GM11168 (cell line): ENCODE results near the gene PLB1.

ENCODE experiments used
- in situ Hi-C: fragments of 300-500 bp; cut with MboI; formaldehyde crosslinking; loops from one replicate; pipeline ENCODE4 v1.12.0; 2022; ENCODE audit warnings: low sequenced_read_pairs; ENCODE audit not compliant: unreplicated experiment

PLB1 gene

DNA sequence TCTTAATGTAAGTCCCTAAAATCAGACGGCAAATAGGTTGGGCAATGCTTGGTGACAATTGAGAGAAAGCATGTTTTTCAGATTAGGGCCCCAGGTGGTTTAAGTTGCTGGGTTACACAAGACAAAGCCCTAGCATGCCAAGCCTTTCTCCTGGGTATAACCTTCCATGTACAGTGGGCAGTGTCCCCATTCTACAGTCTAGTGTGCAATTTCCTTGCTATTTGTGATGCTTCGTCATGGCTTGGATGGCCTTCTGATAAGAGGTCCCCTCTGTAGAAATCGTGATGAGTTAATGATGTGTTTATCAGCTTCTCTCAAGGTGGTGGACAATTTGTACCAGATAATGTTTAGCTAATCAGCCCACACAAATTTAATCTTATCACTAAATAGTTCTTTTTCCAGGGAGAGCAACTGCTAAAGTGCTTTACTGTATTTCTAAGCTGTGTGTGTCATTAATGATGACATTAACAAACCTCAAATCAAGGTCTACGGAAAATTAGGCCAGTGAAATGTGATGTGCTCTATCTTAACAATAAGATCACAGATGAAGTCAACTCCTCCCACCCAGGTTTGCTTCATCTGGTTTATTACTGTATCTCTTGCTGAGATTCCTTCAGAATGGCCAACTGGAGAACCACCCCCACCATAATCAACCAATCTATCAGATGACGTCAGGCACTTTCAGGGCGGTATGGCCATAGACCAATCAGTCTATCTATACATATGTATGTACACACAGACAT lies 61.7 kb downstream of the PLB1 start:
- in situ Hi-C loops = no loop called here

DNA sequence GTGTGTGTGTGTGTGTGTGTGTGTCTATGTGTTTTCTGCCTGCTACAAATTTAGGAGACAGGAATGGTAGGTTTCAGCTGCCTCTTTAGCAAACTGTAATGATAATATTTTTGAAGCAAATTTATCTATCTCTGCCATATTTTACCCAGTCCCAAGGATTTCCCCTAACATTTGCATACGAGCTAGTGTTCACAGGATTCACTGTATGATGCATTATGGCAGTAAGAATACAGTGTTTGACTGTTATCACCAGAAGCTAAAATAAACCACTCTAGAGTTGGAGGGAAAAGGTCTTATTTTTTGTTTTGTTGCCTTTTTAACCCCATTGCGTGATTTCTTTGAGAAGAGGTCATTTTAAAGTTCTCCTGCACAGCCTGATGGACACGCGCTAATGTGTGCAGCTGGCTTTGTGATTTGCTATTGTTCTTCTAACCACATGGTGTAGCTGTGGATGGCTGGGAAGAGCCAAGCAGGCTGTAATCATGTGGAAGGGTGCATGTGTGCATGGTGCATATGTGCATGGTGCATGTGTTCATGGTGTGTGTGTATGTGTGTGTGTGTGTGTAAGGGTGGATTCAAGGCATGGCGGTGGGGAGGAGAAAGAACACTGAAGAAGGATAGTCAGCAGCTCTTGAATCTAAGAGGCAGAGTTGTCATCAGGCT lies 62.4 kb downstream of the PLB1 start:
- in situ Hi-C loops = no loop called here

GRCh38 chr2:28558918-28559317 lies 63.1 kb downstream of the PLB1 start:
- in situ Hi-C loops = no loop called here

DNA sequence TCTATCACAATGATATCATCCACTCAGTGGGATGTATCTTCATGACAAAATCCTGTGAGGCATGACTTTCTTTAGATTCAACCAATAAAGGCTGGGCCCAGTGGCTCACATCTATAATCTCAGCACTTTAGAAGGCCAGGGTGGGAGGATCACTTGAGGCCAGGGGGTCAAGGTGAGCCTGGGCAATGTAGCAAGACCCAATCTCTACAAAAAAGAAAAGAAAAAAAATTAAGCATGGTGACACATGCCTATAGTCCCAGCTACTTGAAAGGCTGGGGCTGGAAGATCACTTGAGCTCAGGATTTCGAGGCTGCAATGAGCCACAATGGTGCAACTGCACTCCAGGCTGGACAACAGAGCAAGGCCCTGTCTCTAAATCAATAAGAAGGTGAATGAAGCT lies 68.0 kb downstream of the PLB1 start:
- in situ Hi-C loops = no loop called here

- in situ Hi-C loops = no loop called here
These were observed 68.5 kb downstream of the PLB1 start for GRCh38 chr2:28564346-28564745.

GRCh38 chr2:28565033-28565432 lies 69.2 kb downstream of the PLB1 start:
- in situ Hi-C loops = no loop called here

GRCh38 chr2:28565720-28566295 lies 69.9 kb downstream of the PLB1 start:
- in situ Hi-C loops = no loop called here

DNA sequence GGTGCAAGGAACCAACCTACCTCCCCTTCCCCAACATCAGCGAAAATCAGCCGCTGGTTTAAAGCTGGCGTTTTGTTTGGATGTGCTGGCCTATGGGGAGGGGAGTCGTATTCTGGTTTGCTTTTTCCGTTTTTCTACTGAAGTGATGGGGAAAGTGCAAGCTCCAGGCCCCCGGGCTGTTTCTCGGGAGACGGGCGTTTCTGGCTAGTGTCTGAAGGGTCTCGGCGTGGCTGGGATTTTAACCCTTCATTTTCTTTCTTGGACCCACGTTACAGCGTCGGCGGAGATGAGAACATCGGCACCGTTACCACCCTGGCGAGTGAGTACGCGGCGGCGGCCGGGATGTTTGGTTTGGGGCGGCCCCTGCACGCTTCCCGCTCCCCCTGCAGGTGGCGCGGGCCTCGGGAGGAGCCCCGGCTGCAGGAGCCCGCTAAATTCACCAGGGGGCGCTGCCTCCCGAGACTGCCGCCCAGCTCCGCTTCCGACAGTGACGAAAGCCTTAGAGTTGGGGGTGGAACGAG lies 70.7 kb downstream of the PLB1 start:
- in situ Hi-C loops = no loop called here

DNA sequence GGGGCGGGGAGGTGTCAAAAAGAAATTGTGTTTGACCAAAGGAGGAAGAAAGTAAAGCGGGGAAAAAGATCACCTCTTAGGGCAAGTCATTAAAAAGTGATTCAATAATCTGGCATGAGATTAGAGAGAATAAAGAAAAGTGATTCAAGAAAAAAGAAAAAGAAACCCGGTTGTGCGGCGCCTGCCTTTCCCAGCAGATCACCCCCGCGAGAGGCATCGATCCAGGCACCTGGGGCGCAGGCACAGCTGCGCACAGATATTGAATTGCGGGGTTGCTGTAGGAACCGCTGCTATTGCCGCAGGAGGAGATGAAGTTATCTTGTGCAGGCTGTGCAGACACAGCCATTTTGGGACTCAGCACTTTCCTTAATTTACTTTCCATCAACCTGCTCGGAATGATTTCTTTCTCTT lies 71.2 kb downstream of the PLB1 start:
- in situ Hi-C loops = no loop called here

DNA sequence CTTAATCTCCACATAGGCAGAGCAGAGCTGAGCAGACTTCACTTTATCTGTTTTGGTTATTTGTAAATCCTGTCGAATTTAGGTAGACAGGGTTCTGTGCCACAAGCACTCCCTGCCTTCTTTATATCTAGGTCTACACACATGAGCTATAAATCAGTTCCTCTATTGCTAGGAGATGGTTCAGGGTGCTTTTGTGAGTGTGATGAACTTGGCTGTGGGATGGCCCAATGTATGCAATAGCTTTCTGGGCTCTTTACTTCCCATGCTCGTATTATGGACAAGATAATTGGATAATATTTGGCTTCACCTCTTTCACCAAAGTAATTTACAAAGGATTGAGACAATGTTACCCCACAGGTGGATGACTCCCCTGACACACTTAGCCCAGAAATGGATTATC lies 72.2 kb downstream of the PLB1 start:
- in situ Hi-C loops = no loop called here

DNA sequence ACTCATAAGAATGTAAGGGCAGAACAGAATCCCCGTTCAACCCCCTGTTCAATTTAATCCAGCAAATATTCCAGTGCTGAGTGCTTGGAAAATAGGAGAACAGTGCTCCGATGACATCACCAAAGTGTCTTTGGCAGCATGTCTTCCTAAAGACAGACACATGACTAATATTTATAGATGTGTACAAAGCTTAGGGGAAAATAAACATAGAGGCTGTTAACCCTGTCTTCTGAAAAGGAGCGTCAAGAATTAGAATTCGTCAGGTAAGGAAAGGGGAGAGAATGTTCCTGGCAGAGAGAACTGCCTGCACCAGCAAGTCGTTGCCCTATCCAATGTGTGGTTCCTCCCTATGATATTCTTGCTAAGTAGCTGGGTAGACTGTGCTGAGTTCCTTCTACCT lies 72.7 kb downstream of the PLB1 start:
- in situ Hi-C loops = no loop called here

DNA sequence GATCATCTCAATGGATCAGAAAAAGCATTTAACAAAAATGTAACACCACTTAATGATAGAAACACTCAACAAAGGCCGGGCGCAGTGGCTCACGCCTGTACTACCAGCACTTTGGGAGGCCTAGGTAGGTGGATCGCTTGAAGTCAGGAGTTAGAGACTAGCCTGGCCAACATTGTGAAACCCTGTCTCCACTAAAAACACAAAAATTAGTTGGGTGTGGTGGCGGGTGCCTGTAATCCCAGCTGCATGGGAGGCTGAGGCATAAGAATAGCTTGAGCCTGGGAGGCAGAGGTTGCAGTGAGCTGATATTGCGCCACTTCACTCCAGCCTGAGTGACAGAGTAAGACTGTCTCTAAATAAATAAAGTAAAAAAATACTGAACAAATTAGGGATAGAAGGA lies 74.6 kb downstream of the PLB1 start:
- in situ Hi-C loops = no loop called here

- in situ Hi-C loops = no loop called here
These were observed 80.9 kb downstream of the PLB1 start for GRCh38 chr2:28576714-28577113.

- in situ Hi-C loops = no loop called here
These were observed 82.2 kb downstream of the PLB1 start for GRCh38 chr2:28577791-28578680.

DNA sequence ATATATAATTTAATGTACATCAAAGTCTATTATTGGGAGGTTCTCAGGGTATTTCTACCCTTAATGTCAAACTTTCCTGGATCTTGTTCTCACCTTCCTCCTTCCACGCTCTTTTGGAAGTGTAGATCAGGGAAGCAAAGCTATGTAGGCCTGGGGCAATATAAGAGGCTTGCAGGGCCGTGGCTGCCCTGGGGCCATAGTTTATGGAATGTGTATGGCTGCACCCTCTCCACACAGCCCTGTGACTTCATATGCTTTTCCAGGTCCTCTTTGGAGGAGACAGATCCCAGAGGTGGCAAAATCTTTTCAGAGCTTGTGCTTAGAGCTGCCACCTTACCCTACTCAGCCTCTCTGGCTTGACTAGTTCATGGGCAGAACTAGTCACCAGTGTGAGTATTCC lies 82.9 kb downstream of the PLB1 start:
- in situ Hi-C loops = no loop called here

- in situ Hi-C loops = loop anchor here (10.0 kb wide), 1 partner anchor 195 kb away; no protein-coding TSS in a partner anchor
These were observed 83.7 kb downstream of the PLB1 start for GRCh38 chr2:28579606-28580005.

GRCh38 chr2:28580078-28580477 lies 84.2 kb downstream of the PLB1 start:
- in situ Hi-C loops = loop anchor here (10.0 kb wide), 1 partner anchor 195 kb away; no protein-coding TSS in a partner anchor

- in situ Hi-C loops = loop anchor here (10.0 kb wide), 1 partner anchor 193 kb away; no protein-coding TSS in a partner anchor
These were observed 85.5 kb downstream of the PLB1 start for GRCh38 chr2:28581312-28581711.

GRCh38 chr2:28582152-28582551 lies 86.3 kb downstream of the PLB1 start:
- in situ Hi-C loops = loop anchor here (10.0 kb wide), 1 partner anchor 193 kb away; no protein-coding TSS in a partner anchor

- in situ Hi-C loops = loop anchor here (10.0 kb wide), 1 partner anchor 192 kb away; no protein-coding TSS in a partner anchor
These were observed 86.7 kb downstream of the PLB1 start for GRCh38 chr2:28582595-28582994.
